Nephron progenitor cell (in vitro differentiated cells): ENCODE data around the gene MYZAP.
"Not testable (repeated sequence)": the region's sequence is repeated elsewhere in the genome, so short reads cannot be mapped to it uniquely, and the experiment has no call there.

Experiments used
- DNase-seq: peaks from one replicate; pipeline ENCODE4 v3.0.0; 2021
- H3K27ac Mint-ChIP-seq: 2 replicates; pipeline ENCODE4 v1.8.0; 2021; ENCODE audit warnings: mild to moderate bottlenecking, moderate library complexity, mixed read lengths
- H3K27me3 Mint-ChIP-seq: 2 replicates; pipeline ENCODE4 v1.8.0; 2021; ENCODE audit warnings: mild to moderate bottlenecking, low read depth, mixed read lengths; ENCODE audit not compliant: poor library complexity
- H3K36me3 Mint-ChIP-seq: 2 replicates; pipeline ENCODE4 v1.8.0; 2021; ENCODE audit warnings: low read depth, mixed read lengths
- H3K4me1 Mint-ChIP-seq: 2 replicates; pipeline ENCODE4 v1.8.0; 2021; ENCODE audit warnings: mixed read lengths
- H3K4me3 Mint-ChIP-seq: 2 replicates; pipeline ENCODE4 v1.8.0; 2021; ENCODE audit warnings: mild to moderate bottlenecking, moderate library complexity, mixed read lengths
- H3K9me3 Mint-ChIP-seq: 2 replicates; pipeline ENCODE4 v1.8.0; 2021; ENCODE audit warnings: mild to moderate bottlenecking, moderate library complexity, mixed read lengths
- TF ChIP-seq, protein P1 (sequence below): fragments of 200-600 bp; sonication (generic); IDR thresholded peaks from 2 replicates; pipeline ENCODE4 v1.5.0; 2021; ENCODE audit warnings: antibody characterized with exemption

Gene MYZAP

DNA sequence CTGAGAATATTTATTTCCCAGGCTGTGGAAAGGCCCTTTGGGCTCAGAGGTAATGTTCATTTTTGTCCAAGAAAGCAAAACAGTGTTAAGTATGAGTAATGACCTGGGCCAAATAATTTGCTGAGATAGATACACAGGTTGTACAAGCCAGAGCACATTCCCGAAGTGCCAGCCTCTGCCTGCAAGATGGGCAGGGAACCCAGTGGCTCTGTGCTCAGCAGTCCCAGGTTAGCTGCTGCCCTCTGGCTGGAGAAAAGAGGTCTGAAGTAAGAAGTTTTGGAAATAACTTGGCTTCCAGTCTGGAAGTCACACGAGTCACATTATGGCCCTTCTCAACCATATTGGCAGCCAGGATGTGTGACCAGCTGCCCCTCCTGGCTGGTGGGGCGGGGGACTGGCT lies 20.2 kb downstream of the MYZAP start:
- Mint-ChIP-seq H3K36me3 (no peaks in the 10 kb centered on the region), H3K4me3 (no peak overlapping the region), H3K27ac (no peak overlapping the region), H3K9me3 (no peaks in the 10 kb centered on the region), H3K4me1 (peaks cover 22% of the 10 kb centered on the region), H3K27me3 (no peaks in the 10 kb centered on the region)
- DNase-seq, result no peak
- TF ChIP-seq, protein P1, sequence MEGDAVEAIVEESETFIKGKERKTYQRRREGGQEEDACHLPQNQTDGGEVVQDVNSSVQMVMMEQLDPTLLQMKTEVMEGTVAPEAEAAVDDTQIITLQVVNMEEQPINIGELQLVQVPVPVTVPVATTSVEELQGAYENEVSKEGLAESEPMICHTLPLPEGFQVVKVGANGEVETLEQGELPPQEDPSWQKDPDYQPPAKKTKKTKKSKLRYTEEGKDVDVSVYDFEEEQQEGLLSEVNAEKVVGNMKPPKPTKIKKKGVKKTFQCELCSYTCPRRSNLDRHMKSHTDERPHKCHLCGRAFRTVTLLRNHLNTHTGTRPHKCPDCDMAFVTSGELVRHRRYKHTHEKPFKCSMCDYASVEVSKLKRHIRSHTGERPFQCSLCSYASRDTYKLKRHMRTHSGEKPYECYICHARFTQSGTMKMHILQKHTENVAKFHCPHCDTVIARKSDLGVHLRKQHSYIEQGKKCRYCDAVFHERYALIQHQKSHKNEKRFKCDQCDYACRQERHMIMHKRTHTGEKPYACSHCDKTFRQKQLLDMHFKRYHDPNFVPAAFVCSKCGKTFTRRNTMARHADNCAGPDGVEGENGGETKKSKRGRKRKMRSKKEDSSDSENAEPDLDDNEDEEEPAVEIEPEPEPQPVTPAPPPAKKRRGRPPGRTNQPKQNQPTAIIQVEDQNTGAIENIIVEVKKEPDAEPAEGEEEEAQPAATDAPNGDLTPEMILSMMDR, result no peak

DNA sequence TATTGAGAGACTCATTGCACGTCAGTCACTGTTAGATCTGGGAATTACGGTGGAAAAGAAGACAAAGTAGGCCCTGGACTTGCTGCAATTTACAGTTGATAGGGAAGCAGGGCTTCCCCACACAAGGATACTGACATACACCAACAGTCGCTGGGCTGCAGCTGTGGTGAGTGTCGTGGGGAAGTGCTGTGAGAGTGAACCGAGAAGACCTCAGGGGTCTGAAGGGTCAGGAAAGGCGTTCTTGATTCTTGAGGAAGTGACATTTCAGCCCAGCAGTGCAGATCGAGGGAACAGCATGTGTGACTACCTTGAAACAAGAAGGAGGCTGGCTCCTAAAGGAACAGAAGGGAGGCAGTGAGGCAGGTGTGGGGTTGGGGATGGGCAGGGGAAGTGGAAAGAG lies 22.5 kb downstream of the MYZAP start:
- DNase-seq, result no peak
- H3K27ac Mint-ChIP-seq, result no peak overlapping the region
- no peak overlapping the region for H3K4me3 Mint-ChIP-seq
- H3K9me3 Mint-ChIP-seq, result no peaks in the 10 kb centered on the region
- peaks cover 31% of the 10 kb centered on the region for H3K4me1 Mint-ChIP-seq
- no peaks in the 10 kb centered on the region for H3K27me3 Mint-ChIP-seq
- no peaks in the 10 kb centered on the region for H3K36me3 Mint-ChIP-seq
- TF ChIP-seq, protein P1, result no peak

DNA sequence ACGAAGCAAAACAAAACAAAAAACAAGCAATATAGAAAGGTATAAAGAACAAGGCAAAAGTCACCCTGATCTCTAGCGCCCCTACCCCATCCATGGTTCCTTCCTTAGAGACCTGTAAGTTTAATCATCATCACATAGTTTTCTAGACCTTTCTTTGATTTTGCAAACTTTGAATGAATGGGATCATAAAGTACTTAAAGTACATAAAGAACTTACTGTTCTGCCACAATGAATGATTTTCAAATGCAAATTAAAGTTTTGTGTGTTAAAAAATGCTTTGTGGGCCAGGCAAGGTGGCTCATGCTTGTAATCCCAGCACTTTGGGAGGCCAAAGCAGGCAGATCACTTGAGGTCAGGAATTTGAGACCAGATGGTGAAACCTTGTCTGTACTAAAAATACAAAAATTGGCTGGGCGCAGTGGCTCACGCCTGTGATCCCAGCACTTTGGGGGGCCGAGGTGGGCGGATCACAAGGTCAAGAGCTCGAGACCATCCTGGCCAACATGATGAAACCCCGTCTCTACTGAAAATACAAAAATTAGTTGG lies 24.3 kb downstream of the MYZAP start:
- not testable (repeated sequence) for DNase-seq, H3K27me3 Mint-ChIP-seq, H3K4me3 Mint-ChIP-seq, H3K9me3 Mint-ChIP-seq, H3K27ac Mint-ChIP-seq, H3K36me3 Mint-ChIP-seq
- H3K4me1 Mint-ChIP-seq, result peaks cover 29% of the 10 kb centered on the region

DNA sequence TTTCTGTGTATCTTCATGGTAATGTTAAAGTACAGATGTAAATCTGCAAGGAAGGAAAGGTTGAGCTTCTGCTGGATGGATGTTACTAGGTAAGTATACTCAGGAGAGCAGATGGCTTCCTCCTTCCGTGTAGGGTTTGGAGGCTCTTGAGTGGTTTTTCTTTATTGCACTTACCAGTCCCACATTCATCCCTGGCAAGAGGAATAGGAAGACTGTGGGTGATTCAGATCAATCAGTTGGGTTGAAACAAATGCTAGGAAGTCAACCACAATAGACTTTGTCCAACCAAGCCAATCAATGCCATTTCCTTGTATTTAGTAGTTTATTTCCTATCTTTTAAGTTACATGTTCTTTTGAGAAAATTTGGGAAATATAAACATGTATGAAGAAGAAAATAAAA lies 26.6 kb downstream of the MYZAP start:
- Mint-ChIP-seq H3K36me3 (no peaks in the 10 kb centered on the region), H3K27ac (no peak overlapping the region), H3K9me3 (no peaks in the 10 kb centered on the region), H3K4me1 (peaks cover 25% of the 10 kb centered on the region), H3K27me3 (no peaks in the 10 kb centered on the region), H3K4me3 (no peak overlapping the region)
- no peak for DNase-seq
- TF ChIP-seq, protein P1, result no peak

DNA sequence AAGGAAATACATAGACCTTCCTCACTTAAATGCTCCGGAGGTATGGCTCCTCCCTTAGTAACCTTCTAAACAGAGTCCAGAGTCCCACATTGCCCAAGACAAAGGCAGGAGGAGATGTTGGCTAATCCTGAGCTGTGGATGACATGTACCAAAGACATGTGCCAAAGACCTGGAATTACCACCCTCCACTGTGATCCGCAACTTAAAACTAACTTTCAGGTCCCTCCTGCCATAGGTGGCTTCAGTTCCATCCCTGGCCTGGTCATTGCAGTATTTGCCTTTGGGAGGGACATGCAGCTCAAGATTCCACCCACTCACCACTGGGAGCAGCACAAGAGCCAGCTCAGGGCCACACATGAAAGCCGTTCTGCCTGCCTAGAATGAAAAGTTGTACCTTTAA lies 28.0 kb downstream of the MYZAP start:
- no peak for DNase-seq
- H3K4me3 Mint-ChIP-seq, result no peak overlapping the region

DNA sequence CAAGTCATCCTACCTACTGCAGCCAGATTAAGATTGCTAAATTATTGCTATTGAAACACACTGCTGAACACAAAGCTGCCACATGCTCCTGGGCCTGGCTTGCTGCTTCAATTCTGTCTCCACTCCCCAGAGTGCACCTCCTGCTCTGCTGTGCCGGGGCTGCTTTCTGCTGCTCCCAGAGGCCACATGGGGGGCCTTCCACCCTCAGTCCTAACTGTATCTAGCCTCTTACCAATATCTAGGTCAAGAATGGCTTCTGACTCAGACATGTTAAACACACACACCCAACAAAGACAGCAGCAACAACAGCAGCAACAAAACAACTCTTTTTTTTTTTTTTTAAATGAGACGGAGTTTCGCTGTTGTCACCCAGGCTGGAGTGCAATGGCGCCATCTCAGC lies 33.0 kb downstream of the MYZAP start:
- Mint-ChIP-seq H3K36me3 (no peaks in the 10 kb centered on the region), H3K27ac (no peak overlapping the region)

More for the DNA sequence above, 28.0 kb downstream of the MYZAP start:
- no peaks in the 10 kb centered on the region for H3K27me3 Mint-ChIP-seq
- TF ChIP-seq, protein P1, result no peak
- no peaks in the 10 kb centered on the region for H3K36me3 Mint-ChIP-seq
- peaks cover 29% of the 10 kb centered on the region for H3K4me1 Mint-ChIP-seq
- H3K27ac Mint-ChIP-seq, result no peak overlapping the region
- no peaks in the 10 kb centered on the region for H3K9me3 Mint-ChIP-seq

More for the DNA sequence above, 33.0 kb downstream of the MYZAP start:
- TF ChIP-seq, protein P1, result no peak
- Mint-ChIP-seq H3K9me3 (no peaks in the 10 kb centered on the region), H3K4me3 (no peak overlapping the region), H3K27me3 (no peaks in the 10 kb centered on the region), H3K4me1 (peaks cover 27% of the 10 kb centered on the region)
- DNase-seq, result no peak
